Left renal pelvis (tissue), 4 donors: ENCODE results near the gene MDGA2. TPM values are rescaled to one million over a fixed set of nuclear protein-coding genes. Genes with fewer than 3 reads are reported as not detected.
"Not testable (repeated sequence)": the region's sequence is repeated elsewhere in the genome, so short reads cannot be mapped to it uniquely, and the experiment has no call there.

Experiments used
- DNase-seq, 4 donors: peaks; one replicate each; pipeline ENCODE4 v3.0.0-alpha.2; 2013; ENCODE audit warnings: low read depth in 4 of 4, low spot score in 3 of 4
- polyA plus RNA-seq, 4 donors: library from polyadenylated mRNA; unstranded; fragments of 120-200 nt; gene quantifications; one replicate each; pipeline ENCODE4 v1.2.1, GENCODE V29; 2013; ENCODE audit not compliant: insufficient read length in 4 of 4

Gene MDGA2
- polyA plus RNA-seq, 4 donors: 1.6 to 2.9 (median 2.1) TPM

GRCh38 chr14:47626151-47627035 lies 49.0 kb downstream of the MDGA2 start:
- no peak for DNase-seq

GRCh38 chr14:47624126-47624525 lies 51.3 kb downstream of the MDGA2 start:
- DNase-seq: not testable (repeated sequence)

GRCh38 chr14:47619392-47619791 lies 56.0 kb downstream of the MDGA2 start:
- no peak for DNase-seq

- DNase-seq: no peak
Observed at GRCh38 chr14:47606566-47606965, 68.8 kb downstream of the MDGA2 start.

GRCh38 chr14:47596860-47597259 lies 78.5 kb downstream of the MDGA2 start:
- DNase-seq: no peak

- no peak for DNase-seq
Observed at GRCh38 chr14:47596232-47596631, 79.2 kb downstream of the MDGA2 start.

GRCh38 chr14:47595552-47595951 lies 79.9 kb downstream of the MDGA2 start:
- no peak for DNase-seq

GRCh38 chr14:47590767-47591495 lies 84.5 kb downstream of the MDGA2 start:
- DNase-seq: no peak

- no peak for DNase-seq
Observed at GRCh38 chr14:47585447-47585846, 90.0 kb downstream of the MDGA2 start.

- no peak for DNase-seq
Observed at GRCh38 chr14:47567273-47567672, 108.1 kb downstream of the MDGA2 start.

- no peak for DNase-seq
Observed at GRCh38 chr14:47557894-47558293, 117.5 kb downstream of the MDGA2 start.

- DNase-seq: no peak
Observed at GRCh38 chr14:47555333-47555732, 120.1 kb downstream of the MDGA2 start.

- DNase-seq: no peak
Observed at GRCh38 chr14:47549886-47550285, 125.5 kb downstream of the MDGA2 start.

- no peak for DNase-seq
Observed at GRCh38 chr14:47543459-47543858, 131.9 kb downstream of the MDGA2 start.

- DNase-seq: no peak
Observed at GRCh38 chr14:47541662-47542061, 133.7 kb downstream of the MDGA2 start.

GRCh38 chr14:47539031-47539461 lies 136.4 kb downstream of the MDGA2 start:
- DNase-seq: no peak

- DNase-seq: no peak
Observed at GRCh38 chr14:47536341-47536740, 139.1 kb downstream of the MDGA2 start.

- no peak for DNase-seq
Observed at GRCh38 chr14:47526591-47527244, 148.7 kb downstream of the MDGA2 start.

- no peak for DNase-seq
Observed at GRCh38 chr14:47524524-47524923, 150.9 kb downstream of the MDGA2 start.

GRCh38 chr14:47520382-47520781 lies 155.0 kb downstream of the MDGA2 start:
- DNase-seq: no peak

GRCh38 chr14:47511829-47512228 lies 163.6 kb downstream of the MDGA2 start:
- DNase-seq: no peak
